H9 (cell line): ENCODE data around the gene FAAP100. TPM values are rescaled to one million over a fixed set of nuclear protein-coding genes. Genes with fewer than 3 reads are reported as not detected.

Experiments
- DNase-seq: peaks from one replicate; pipeline ENCODE4 v3.0.0-alpha.2; 2017
- H2AFZ ChIP-seq: one replicate; pipeline ENCODE4 v1.6.1; 2013; ENCODE audit warnings: mild to moderate bottlenecking, low read length, control low read depth, moderate library complexity
- H2AK5ac ChIP-seq: 2 replicates; pipeline ENCODE4 v1.6.1; 2013; ENCODE audit warnings: low read length, control low read depth, mixed read lengths; ENCODE audit not compliant: insufficient read length
- H2BK120ac ChIP-seq: one replicate; pipeline ENCODE4 v1.6.1; 2013; ENCODE audit warnings: low read depth, mild to moderate bottlenecking, low read length, control low read depth, inconsistent platforms; ENCODE audit not compliant: poor library complexity, severe bottlenecking
- H2BK12ac ChIP-seq: 2 replicates; pipeline ENCODE4 v1.6.1; 2013; ENCODE audit warnings: low read length, control low read depth, mixed read lengths, low read depth; ENCODE audit not compliant: insufficient read length
- H2BK15ac ChIP-seq: 2 replicates; pipeline ENCODE4 v1.6.1; 2013; ENCODE audit warnings: low read depth, low read length, control low read depth
- H2BK20ac ChIP-seq: one replicate; pipeline ENCODE4 v1.6.1; 2013; ENCODE audit warnings: low read depth, mild to moderate bottlenecking, low read length, control low read depth, inconsistent platforms; ENCODE audit not compliant: poor library complexity, severe bottlenecking
- H2BK5ac ChIP-seq: 2 replicates; pipeline ENCODE4 v1.6.1; 2013; ENCODE audit warnings: low read length, control low read depth, mixed read lengths; ENCODE audit not compliant: insufficient read length
- H3K14ac ChIP-seq: 2 replicates; pipeline ENCODE4 v1.6.1; 2013; ENCODE audit warnings: low read length, control low read depth; ENCODE audit not compliant: insufficient read depth
- H3K18ac ChIP-seq: 2 replicates; pipeline ENCODE4 v1.6.1; 2013; ENCODE audit warnings: low read depth, mild to moderate bottlenecking, mixed read lengths, low read length, control low read depth; ENCODE audit not compliant: insufficient read length
- H3K23ac ChIP-seq: 2 replicates; pipeline ENCODE4 v1.6.1; 2013; ENCODE audit warnings: low read length, control low read depth, mixed read lengths, low read depth; ENCODE audit not compliant: insufficient read length
- H3K23me2 ChIP-seq: 2 replicates; pipeline ENCODE4 v1.6.1; 2013; ENCODE audit warnings: low read depth, mild to moderate bottlenecking, mixed read lengths, low read length, control low read depth; ENCODE audit not compliant: insufficient read length, poor library complexity, severe bottlenecking
- H3K27ac ChIP-seq: 2 replicates; pipeline ENCODE4 v1.5.1; 2013; ENCODE audit warnings: low read length, control low read depth, mixed read lengths, low read depth; ENCODE audit not compliant: insufficient read length
- H3K27me3 ChIP-seq: 2 replicates; pipeline ENCODE4 v1.6.1; 2013; ENCODE audit warnings: low read length, control low read depth, inconsistent platforms; ENCODE audit not compliant: insufficient read depth
- H3K4ac ChIP-seq: 2 replicates; pipeline ENCODE4 v1.6.1; 2013; ENCODE audit warnings: low read depth, mild to moderate bottlenecking, control low read depth, inconsistent platforms, low read length, moderate library complexity
- H3K4me1 ChIP-seq: 2 replicates; pipeline ENCODE4 v1.6.1; 2013; ENCODE audit warnings: low read length, control low read depth, inconsistent platforms; ENCODE audit not compliant: insufficient read depth
- H3K4me2 ChIP-seq: 2 replicates; pipeline ENCODE4 v1.6.1; 2013; ENCODE audit warnings: low read length, control low read depth, mixed read lengths; ENCODE audit not compliant: insufficient read length, insufficient read depth
- H3K56ac ChIP-seq: 2 replicates; pipeline ENCODE4 v1.6.1; 2013; ENCODE audit warnings: low read depth, mild to moderate bottlenecking, mixed read lengths, low read length, control low read depth; ENCODE audit not compliant: insufficient read length
- H3K79me1 ChIP-seq: 2 replicates; pipeline ENCODE4 v1.6.1; 2013; ENCODE audit warnings: low read depth, mild to moderate bottlenecking, moderate library complexity, low read length, control low read depth, inconsistent platforms; ENCODE audit not compliant: insufficient read depth, poor library complexity, severe bottlenecking
- H3K79me2 ChIP-seq: 2 replicates; pipeline ENCODE4 v1.6.1; 2013; ENCODE audit warnings: low read length, control low read depth, inconsistent platforms; ENCODE audit not compliant: insufficient read depth
- H3K9ac ChIP-seq: 2 replicates; pipeline ENCODE4 v1.6.1; 2013; ENCODE audit warnings: low read length, control low read depth, mixed read lengths; ENCODE audit not compliant: insufficient read length; ENCODE audit errors: extremely low read depth
- H3K9me3 ChIP-seq: one replicate; pipeline ENCODE4 v1.6.1; 2013; ENCODE audit warnings: low read depth, low read length, inconsistent platforms; ENCODE audit not compliant: control insufficient read depth
- H3T11ph ChIP-seq: one replicate; pipeline ENCODE4 v1.6.1; 2013; ENCODE audit warnings: mild to moderate bottlenecking, low read length, control low read depth, inconsistent platforms
- H4K20me1 ChIP-seq: one replicate; pipeline ENCODE4 v1.6.1; 2013; ENCODE audit not compliant: control insufficient read depth, insufficient read length, insufficient read depth
- H4K5ac ChIP-seq: 2 replicates; pipeline ENCODE4 v1.6.1; 2013; ENCODE audit warnings: low read depth, mild to moderate bottlenecking, mixed read lengths, low read length, control low read depth; ENCODE audit not compliant: insufficient read length
- H4K8ac ChIP-seq: replicated peaks from 2 replicates; pipeline ENCODE4 v1.6.1; 2013; ENCODE audit warnings: low read length, control low read depth, mixed read lengths, low read depth; ENCODE audit not compliant: insufficient read length
- H4K91ac ChIP-seq: 2 replicates; pipeline ENCODE4 v1.6.1; 2013; ENCODE audit warnings: low read depth, mild to moderate bottlenecking, moderate library complexity, mixed read lengths, low read length, control low read depth; ENCODE audit not compliant: insufficient read length
- H3K27ac Mint-ChIP-seq, 3 experiments: 2 replicates in 2 of 3; 3 replicates in 1 of 3; pipeline ENCODE4 v1.8.0; 2020 to 2021; ENCODE audit warnings: mixed read lengths in 3 of 3, mild to moderate bottlenecking in 1 of 3, moderate library complexity in 1 of 3
- H3K27me3 Mint-ChIP-seq: 2 replicates; pipeline ENCODE4 v1.8.0; 2021; ENCODE audit warnings: low read depth, mild to moderate bottlenecking, moderate library complexity, mixed read lengths
- H3K36me3 Mint-ChIP-seq, 3 experiments: 2 replicates in 2 of 3; 3 replicates in 1 of 3; pipeline ENCODE4 v1.8.0; 2020 to 2021; ENCODE audit warnings: low read depth in 3 of 3, mixed read lengths in 3 of 3; ENCODE audit not compliant: insufficient read depth in 1 of 3
- H3K4me1 Mint-ChIP-seq, 2 experiments: 2 replicates each; pipeline ENCODE4 v1.8.0; 2020; ENCODE audit warnings: mixed read lengths in 2 of 2
- H3K4me3 Mint-ChIP-seq, 2 experiments: 2 replicates in 1 of 2; 3 replicates in 1 of 2; pipeline ENCODE4 v1.8.0; 2020 to 2021; ENCODE audit warnings: mild to moderate bottlenecking in 2 of 2, mixed read lengths in 2 of 2, moderate library complexity in 1 of 2
- H3K9me3 Mint-ChIP-seq, 2 experiments: 2 replicates in 1 of 2; 3 replicates in 1 of 2; pipeline ENCODE4 v1.8.0; 2020; ENCODE audit warnings: mild to moderate bottlenecking in 2 of 2, mixed read lengths in 2 of 2, moderate library complexity in 1 of 2
- WGBS: extraction: QIAGEN DNeasy Blood & Tissue Kit; methylation state at CpG from one replicate; pipeline ENCODE4 v1.1.7; 2013; ENCODE audit warnings: missing lambda C conversion rate, low lambda C conversion rate, mixed read lengths; ENCODE audit not compliant: insufficient read length; ENCODE audit errors: extremely low coverage; 5-methylcytosine and 5-hydroxymethylcytosine counted together
- total RNA-seq: library from RNA; stranded (reverse); gene quantifications from 2 replicates; pipeline ENCODE4 v1.2.1, GENCODE V29; 2021
- TF ChIP-seq, protein P1 (sequence below): fragments of 200-600 bp; sonication (generic); conservative IDR thresholded peaks from 3 replicates; pipeline ENCODE4 v1.8.0; 2021; ENCODE audit warnings: antibody characterized with exemption, mild to moderate bottlenecking

The FAAP100 gene
- total RNA-seq, 1 experiment from 2014 or later: 54.0 TPM

DNA sequence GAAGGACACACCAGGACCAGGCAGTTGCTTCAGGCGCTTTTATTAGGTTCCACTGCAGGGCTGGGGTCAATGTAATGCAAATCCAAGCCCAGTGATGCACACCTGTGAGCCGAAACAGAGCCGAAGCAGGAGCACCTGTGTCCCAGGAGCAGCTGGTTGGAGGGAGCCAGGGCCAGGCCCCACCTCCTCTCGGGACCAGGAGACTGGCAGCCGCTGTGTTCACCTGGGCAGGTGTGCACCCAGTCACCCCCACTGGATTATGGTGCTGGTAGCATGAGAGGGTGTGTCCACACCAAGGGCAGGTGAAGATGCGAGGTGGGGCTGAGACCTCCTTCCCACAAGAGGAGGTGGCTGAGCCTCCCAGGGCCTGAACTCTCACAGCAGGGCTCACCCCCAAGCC, 4.7 kb upstream of the FAAP100 start:
- no peak overlapping the region for H3K4me3 Mint-ChIP-seq
- H3K79me1 ChIP-seq: no peaks in the 10 kb centered on the region
- peaks cover 2 to 48% (median 40%) of the 10 kb centered on the region in 3 experiments; a peak in 6 of 7 replicates for H3K36me3 Mint-ChIP-seq
- TF ChIP-seq, protein P1, sequence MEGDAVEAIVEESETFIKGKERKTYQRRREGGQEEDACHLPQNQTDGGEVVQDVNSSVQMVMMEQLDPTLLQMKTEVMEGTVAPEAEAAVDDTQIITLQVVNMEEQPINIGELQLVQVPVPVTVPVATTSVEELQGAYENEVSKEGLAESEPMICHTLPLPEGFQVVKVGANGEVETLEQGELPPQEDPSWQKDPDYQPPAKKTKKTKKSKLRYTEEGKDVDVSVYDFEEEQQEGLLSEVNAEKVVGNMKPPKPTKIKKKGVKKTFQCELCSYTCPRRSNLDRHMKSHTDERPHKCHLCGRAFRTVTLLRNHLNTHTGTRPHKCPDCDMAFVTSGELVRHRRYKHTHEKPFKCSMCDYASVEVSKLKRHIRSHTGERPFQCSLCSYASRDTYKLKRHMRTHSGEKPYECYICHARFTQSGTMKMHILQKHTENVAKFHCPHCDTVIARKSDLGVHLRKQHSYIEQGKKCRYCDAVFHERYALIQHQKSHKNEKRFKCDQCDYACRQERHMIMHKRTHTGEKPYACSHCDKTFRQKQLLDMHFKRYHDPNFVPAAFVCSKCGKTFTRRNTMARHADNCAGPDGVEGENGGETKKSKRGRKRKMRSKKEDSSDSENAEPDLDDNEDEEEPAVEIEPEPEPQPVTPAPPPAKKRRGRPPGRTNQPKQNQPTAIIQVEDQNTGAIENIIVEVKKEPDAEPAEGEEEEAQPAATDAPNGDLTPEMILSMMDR: no peak
- no peaks in the 10 kb centered on the region for H3K79me2 ChIP-seq
- no peak overlapping the region for H3K27ac ChIP-seq
- no peak overlapping the region for H2BK15ac ChIP-seq
- no peak overlapping the region for H2BK120ac ChIP-seq
- no peak overlapping the region for H3T11ph ChIP-seq
- peaks cover 6% of the 10 kb centered on the region for H3K23me2 ChIP-seq
- H4K91ac ChIP-seq: no peak overlapping the region
- H3K27ac Mint-ChIP-seq: no peak overlapping the region
- no peak overlapping the region for H2BK5ac ChIP-seq
- no peak overlapping the region for H3K14ac ChIP-seq
- no peak overlapping the region for H3K4me2 ChIP-seq
- no peaks in the 10 kb centered on the region for H4K20me1 ChIP-seq
- H3K4ac ChIP-seq: no peak overlapping the region
- H3K18ac ChIP-seq: no peak overlapping the region
- H2BK20ac ChIP-seq: no peak overlapping the region
- H3K4me1 Mint-ChIP-seq: peaks cover 10 to 11% of the 10 kb centered on the region in 2 experiments
- H2AK5ac ChIP-seq: no peak overlapping the region
- no CpG with 5 or more reads among the region's 6 CpGs for WGBS
- no peak overlapping the region for H3K9ac ChIP-seq
- H3K4me1 ChIP-seq: no peaks in the 10 kb centered on the region; the same call in 1 of the 2 replicates
- H2AFZ ChIP-seq: no peak overlapping the region
- no peaks in the 10 kb centered on the region for H3K9me3 ChIP-seq
- no peak overlapping the region for H2BK12ac ChIP-seq
- no peak for DNase-seq
- H3K27me3 Mint-ChIP-seq: no peaks in the 10 kb centered on the region
- no peak overlapping the region for H4K5ac ChIP-seq
- H4K8ac ChIP-seq: no peak overlapping the region
- H3K56ac ChIP-seq: no peak overlapping the region
- H3K23ac ChIP-seq: no peak overlapping the region
- H3K27me3 ChIP-seq: no peaks in the 10 kb centered on the region
- H3K9me3 Mint-ChIP-seq: no peaks in the 10 kb centered on the region
